H1 (cell line): ENCODE results near the gene PTPRG. TPM values are rescaled to one million over a fixed set of nuclear protein-coding genes. Genes with fewer than 3 reads are reported as not detected.

ENCODE experiments used
- CTCF ChIA-PET: fragments of 300-600 bp; sonication (Branson Sonifier 250); formaldehyde crosslinking; loops from one replicate; lab custom pipeline; 2021; ENCODE audit not compliant: partially characterized antibody; lab: Charles Lee
- POLR2A ChIA-PET: fragments of 300-600 bp; sonication (Branson Sonifier 250); formaldehyde crosslinking; loops from one replicate; lab custom pipeline; 2021; ENCODE audit warnings: inconsistent platforms; ENCODE audit not compliant: partially characterized antibody; lab: Charles Lee
- DNase-seq, 2 experiments: peaks; one replicate each; pipeline versions ENCODE4 v3.0.0 to v3.0.0-alpha.2; 2010 to 2022; ENCODE audit warnings: low spot score in 2 of 2, low read depth in 1 of 2, mixed read lengths in 1 of 2
- FAIRE-seq: peaks from 2 replicates; lab custom pipeline; 2011; peaks lifted over from hg19 to GRCh38; lab: Jason Lieb, UNC
- H2AFZ ChIP-seq: 2 replicates; pipeline ENCODE4 v1.8.1; 2012; ENCODE audit warnings: low read length, inconsistent platforms
- H2AK5ac ChIP-seq: 2 replicates; pipeline ENCODE4 v1.6.1; 2013; ENCODE audit warnings: low read depth, low read length
- H2BK120ac ChIP-seq: replicated peaks from 2 replicates; pipeline ENCODE3; 2013; ENCODE audit warnings: low read depth, low read length, inconsistent platforms
- H2BK12ac ChIP-seq: 2 replicates; pipeline ENCODE4 v1.6.1; 2013; ENCODE audit warnings: low read depth, low read length
- H2BK15ac ChIP-seq: 2 replicates; pipeline ENCODE4 v1.6.1; 2013; ENCODE audit warnings: low read length
- H2BK20ac ChIP-seq: 2 replicates; pipeline ENCODE4 v1.6.1; 2013; ENCODE audit warnings: low read length
- H2BK5ac ChIP-seq: 2 replicates; pipeline ENCODE4 v1.6.1; 2013; ENCODE audit warnings: low read depth, low read length
- H3K14ac ChIP-seq: 2 replicates; pipeline ENCODE4 v1.6.1; 2013; ENCODE audit warnings: inconsistent platforms; ENCODE audit not compliant: insufficient read length
- H3K18ac ChIP-seq: 2 replicates; pipeline ENCODE4 v1.6.1; 2013; ENCODE audit warnings: low read length; ENCODE audit errors: extremely low read depth
- H3K23ac ChIP-seq: 2 replicates; pipeline ENCODE4 v1.6.1; 2013; ENCODE audit warnings: inconsistent platforms; ENCODE audit not compliant: insufficient read length
- H3K23me2 ChIP-seq: 2 replicates; pipeline ENCODE4 v1.6.1; 2013; ENCODE audit warnings: low read depth, low read length
- H3K27ac ChIP-seq: 2 replicates; pipeline ENCODE4 v1.6.1; 2011; ENCODE audit warnings: low read depth, low read length, inconsistent platforms
- H3K27me3 ChIP-seq, 4 experiments: replicated peaks in 1 of 4; 1 replicate in 1 of 4; 2 replicates in 3 of 4; pipeline versions ENCODE4 v1.6.1 to v1.8.1; 2011 to 2013; ENCODE audit warnings: low read length in 3 of 4, mild to moderate bottlenecking in 3 of 4, inconsistent platforms in 2 of 4, mixed read lengths in 2 of 4, moderate library complexity in 1 of 4; ENCODE audit not compliant: control insufficient read depth in 3 of 4, insufficient read depth in 3 of 4; ENCODE audit errors: extremely low read depth in 1 of 4
- H3K36me3 ChIP-seq, 4 experiments: 2 replicates each; pipeline versions ENCODE4 v1.6.1 to v1.8.1; 2011 to 2013; ENCODE audit warnings: mild to moderate bottlenecking in 4 of 4, low read length in 3 of 4, moderate library complexity in 2 of 4, control low read depth in 1 of 4, inconsistent platforms in 1 of 4; ENCODE audit not compliant: insufficient read depth in 4 of 4, control insufficient read depth in 2 of 4
- H3K4ac ChIP-seq: replicated peaks from 2 replicates; pipeline ENCODE3; 2013; ENCODE audit warnings: low read length, low read depth, mixed read lengths, inconsistent platforms; ENCODE audit not compliant: insufficient read length
- H3K4me1 ChIP-seq, 4 experiments: replicated peaks in 1 of 4; 1 replicate in 1 of 4; 2 replicates in 3 of 4; pipeline versions ENCODE4 v1.6.1 to v1.8.1; 2011 to 2013; ENCODE audit warnings: low read length in 3 of 4, inconsistent platforms in 2 of 4, mixed read lengths in 1 of 4; ENCODE audit not compliant: insufficient read depth in 4 of 4, control insufficient read depth in 3 of 4
- H3K4me2 ChIP-seq, 2 experiments: 2 replicates each; pipeline versions ENCODE4 v1.6.1 to v1.8.1; 2011 to 2013; ENCODE audit warnings: low read depth in 2 of 2, low read length in 2 of 2, control low read depth in 1 of 2, inconsistent platforms in 1 of 2, mild to moderate bottlenecking in 1 of 2; ENCODE audit not compliant: insufficient read depth in 1 of 2
- H3K4me3 ChIP-seq, 4 experiments: fragments of 200-600, 300-600 bp in 1 of 4; sonication (generic), shearing (Covaris generic), sonication (Bioruptor Twin) in 1 of 4; 2 replicates each; pipeline versions ENCODE4 v1.5.1 to v1.8.1; 2011 to 2016; ENCODE audit warnings: low read length in 4 of 4, low read depth in 3 of 4, control low read depth in 2 of 4, inconsistent platforms in 2 of 4, mild to moderate bottlenecking in 2 of 4, mixed read lengths in 1 of 4, moderate library complexity in 1 of 4; ENCODE audit not compliant: insufficient read depth in 2 of 4; ENCODE audit errors: extremely low read depth in 1 of 4
- H3K56ac ChIP-seq: replicated peaks from 2 replicates; pipeline ENCODE3; 2013; ENCODE audit warnings: low read depth, mild to moderate bottlenecking, mixed read lengths, low read length, inconsistent platforms; ENCODE audit not compliant: insufficient read length
- H3K79me1 ChIP-seq: 2 replicates; pipeline ENCODE4 v1.6.1; 2013; ENCODE audit warnings: low read depth, low read length, control low read depth
- H3K79me2 ChIP-seq, 2 experiments: 2 replicates each; pipeline versions ENCODE4 v1.6.1 to v1.8.1; 2012 to 2013; ENCODE audit warnings: low read length in 2 of 2, mild to moderate bottlenecking in 2 of 2, inconsistent platforms in 1 of 2; ENCODE audit not compliant: insufficient read depth in 2 of 2, control insufficient read depth in 1 of 2
- H3K9ac ChIP-seq, 4 experiments: replicated peaks in 1 of 4; 1 replicate in 1 of 4; 2 replicates in 3 of 4; pipeline versions ENCODE4 v1.6.1 to v1.8.1; 2011 to 2013; ENCODE audit warnings: low read depth in 3 of 4, low read length in 3 of 4, control low read depth in 2 of 4, mild to moderate bottlenecking in 2 of 4, moderate library complexity in 2 of 4, inconsistent platforms in 1 of 4; ENCODE audit errors: extremely low read depth in 1 of 4
- H3K9me3 ChIP-seq, 2 experiments: 2 replicates each; pipeline versions ENCODE4 v1.6.1 to v1.8.1; 2012 to 2013; ENCODE audit warnings: mild to moderate bottlenecking in 2 of 2, moderate library complexity in 2 of 2, control low read depth in 1 of 2, inconsistent platforms in 1 of 2, low read depth in 1 of 2, low read length in 1 of 2, mixed read lengths in 1 of 2; ENCODE audit not compliant: insufficient read depth in 2 of 2
- H4K20me1 ChIP-seq, 2 experiments: replicated peaks in 1 of 2; 2 replicates each; pipeline versions ENCODE3 to v1.8.1; 2011 to 2013; ENCODE audit warnings: inconsistent platforms in 2 of 2, low read length in 2 of 2, mild to moderate bottlenecking in 1 of 2; ENCODE audit not compliant: insufficient read depth in 2 of 2, control insufficient read depth in 1 of 2
- H4K5ac ChIP-seq: 2 replicates; pipeline ENCODE4 v1.6.1; 2013; ENCODE audit warnings: low read length, low read depth, mixed read lengths, inconsistent platforms; ENCODE audit not compliant: insufficient read length
- H4K8ac ChIP-seq: 2 replicates; pipeline ENCODE4 v1.8.0; 2013; ENCODE audit warnings: mild to moderate bottlenecking, moderate library complexity, low read length, inconsistent platforms; ENCODE audit not compliant: insufficient read depth; ENCODE audit errors: extremely low read depth
- H4K91ac ChIP-seq: replicated peaks from 2 replicates; pipeline ENCODE3; 2013; ENCODE audit warnings: low read length, mixed read lengths, inconsistent platforms; ENCODE audit not compliant: insufficient read length
- BCL11A ChIP-seq, 2 experiments: IDR thresholded peaks; one replicate each; pipeline ENCODE4 v1.6.1; 2011; ENCODE audit warnings: low read depth in 2 of 2, low read length in 2 of 2, mild to moderate bottlenecking in 2 of 2
- CHD2 ChIP-seq: IDR thresholded peaks from 2 replicates; pipeline ENCODE4 v1.6.1; 2012; ENCODE audit warnings: low read length, improper control_type of control experiment
- FOSL1 ChIP-seq: IDR thresholded peaks from 2 replicates; pipeline ENCODE4 v1.6.1; 2011; ENCODE audit warnings: mild to moderate bottlenecking, low read depth, low read length, moderate library complexity; ENCODE audit not compliant: insufficient read depth
- GTF2F1 ChIP-seq: IDR thresholded peaks from 2 replicates; pipeline ENCODE4 v1.6.1; 2012; ENCODE audit warnings: low read depth, low read length, improper control_type of control experiment, borderline replicate concordance
- HDAC2 ChIP-seq, 2 experiments: fragments of 300-600 bp in 1 of 2; sonication (generic) in 1 of 2; IDR thresholded peaks; 2 replicates each; pipeline ENCODE4 v1.6.1; 2011 to 2012; ENCODE audit warnings: low read depth in 2 of 2, low read length in 2 of 2, mild to moderate bottlenecking in 2 of 2, moderate library complexity in 2 of 2, borderline replicate concordance in 1 of 2, inconsistent platforms in 1 of 2
- MAFK ChIP-seq: IDR thresholded peaks from 2 replicates; pipeline ENCODE4 v1.6.1; 2012; ENCODE audit warnings: low read depth, mild to moderate bottlenecking, improper control_type of control experiment, low read length
- POU5F1 ChIP-seq: IDR thresholded peaks from 2 replicates; pipeline ENCODE4 v1.6.1; 2011; ENCODE audit warnings: low read depth, mild to moderate bottlenecking, low read length, moderate library complexity
- RBBP5 ChIP-seq: IDR thresholded peaks from 2 replicates; pipeline ENCODE4 v1.7.1; 2012; ENCODE audit warnings: low read depth, mild to moderate bottlenecking, inconsistent platforms, low read length, moderate library complexity, borderline replicate concordance
- SP1 ChIP-seq: IDR thresholded peaks from 2 replicates; pipeline ENCODE4 v1.6.1; 2011; ENCODE audit warnings: low read depth, low read length
- SUZ12 ChIP-seq: fragments of 200-600 bp; sonication (generic); IDR thresholded peaks from 2 replicates; pipeline ENCODE4 v1.6.1; 2012; ENCODE audit warnings: mild to moderate bottlenecking, inconsistent platforms, low read length, moderate library complexity, mixed read lengths
- ZNF274 ChIP-seq: IDR thresholded peaks from 2 replicates; pipeline ENCODE4 v1.7.0; 2012; ENCODE audit warnings: low read length, borderline replicate concordance; ENCODE audit errors: extremely low read depth
- WGBS, 2 experiments: shearing (Covaris generic) in 1 of 2; methylation state at CpG; one replicate each; pipeline versions ENCODE4 v1.1.6 to v1.1.7; 2013 to 2015; ENCODE audit warnings: low lambda C conversion rate in 2 of 2, mixed read lengths in 2 of 2, inconsistent platforms in 1 of 2, low coverage in 1 of 2, missing lambda C conversion rate in 1 of 2; ENCODE audit not compliant: insufficient replicate concordance in 2 of 2, insufficient coverage in 1 of 2, insufficient read length in 1 of 2; ENCODE audit errors: extremely low coverage in 1 of 2, missing lambda C conversion rate in 1 of 2; 5-methylcytosine and 5-hydroxymethylcytosine counted together
- polyA plus RNA-seq, 7 experiments: library from polyadenylated mRNA; depleted of rRNA in 3 of 7; stranded (reverse) in 5 of 7; unstranded in 2 of 7; fragments of >200 nt in 5 of 7; fragments of 200-250 nt in 2 of 7; gene quantifications; 1 replicate in 5 of 7; 2 replicates in 1 of 7; 4 replicates in 1 of 7; pipeline versions ENCODE4 v1.2.1 to v1.2.3, GENCODE V29; 2011 to 2013; ENCODE audit warnings: missing spikeins in 2 of 7, mixed read lengths in 2 of 7
- total RNA-seq: library from RNA; stranded (reverse); fragmentation: NEBNext Ultra II Directional; extraction: Animal tissue kit (Norgen Biotek cat#: 25700); gene quantifications from 2 replicates; pipeline ENCODE4 v1.2.1, GENCODE V29; 2021

PTPRG gene
- total and polyA plus RNA-seq, 2 of the 8 experiments (the other 6 are each of a cell fraction or from before 2014, with no cell fraction given), result 23.3 to 96.2 TPM

DNA sequence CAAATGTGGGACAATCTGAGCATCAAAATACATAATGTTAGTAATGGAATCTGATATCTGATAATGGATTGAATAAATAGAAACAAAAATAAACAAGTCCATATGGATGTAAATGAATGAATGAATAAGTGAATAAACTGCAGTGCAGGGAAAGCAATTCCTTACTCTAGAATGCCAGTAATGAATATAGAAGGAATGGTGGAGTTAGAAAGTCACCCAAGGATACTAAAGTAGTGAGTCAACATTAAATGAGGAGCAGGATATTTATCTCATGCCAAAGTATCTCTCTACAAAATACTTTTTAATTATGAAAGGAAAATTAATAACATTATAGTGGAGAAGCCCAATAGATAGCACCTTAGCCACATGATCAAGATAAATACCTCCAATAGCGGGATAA is 511.7 kb downstream of the PTPRG start:
- Histone ChIP-seq H3K14ac (no peak overlapping the region), H2AFZ (no peak overlapping the region), H4K20me1 (no peaks in the 10 kb centered on the region), H3K18ac (no peak overlapping the region), H3K27me3 (no peaks in the 10 kb centered on the region), H2BK15ac (no peak overlapping the region), H3K79me1 (no peaks in the 10 kb centered on the region), H2AK5ac (no peak overlapping the region), H3K56ac (no peak overlapping the region), H4K8ac (no peak overlapping the region), H3K4ac (no peak overlapping the region), H2BK5ac (no peak overlapping the region), H4K91ac (no peak overlapping the region), H3K9ac (no peak overlapping the region), H3K36me3 (no peaks in the 10 kb centered on the region), H3K27ac (no peak overlapping the region), H3K79me2 (peaks cover 0 to 24% of the 10 kb centered on the region in 2 experiments; a peak in 1 of 4 replicates), H3K4me3 (no peak overlapping the region), H2BK12ac (no peak overlapping the region), H3K4me1 (no peaks in the 10 kb centered on the region), H3K23ac (no peak overlapping the region), H3K9me3 (no peaks in the 10 kb centered on the region), H2BK120ac (no peak overlapping the region), H2BK20ac (no peak overlapping the region), H4K5ac (no peak overlapping the region), H3K4me2 (no peak overlapping the region), H3K23me2 (no peaks in the 10 kb centered on the region)
- no peak for DNase-seq
- WGBS, 2 experiments, result 100% methylated on average over 1 of the region's 1 CpG; no CpG with 5 or more reads in 1 of the 2 experiments
- no peak for FAIRE-seq
- TF ChIP-seq SUZ12 (no peak), CHD2 (no peak), ZNF274 (no peak), MAFK (no peak), HDAC2 (IDR thresholded peaks at IDR 0.05; ENCODE audit: borderline replicate concordance in 1 of 2, low read depth in 2 of 2, low read length in 2 of 2) (no peak), SP1 (no peak), RBBP5 (no peak), POU5F1 (no peak), BCL11A (IDR thresholded peaks at IDR 0.05; ENCODE audit: low read depth in 2 of 2, low read length in 2 of 2) (no peak), FOSL1 (no peak), GTF2F1 (no peak)
- ChIA-PET CTCF (interaction anchor here (0.7 kb wide), 1 partner anchor 9 kb away, joined by 3 read pairs; no protein-coding TSS in a partner anchor), POLR2A (no interaction called here)
